HepG2 (cell line): ENCODE results near the gene NUCB1. TPM values are rescaled to one million over a fixed set of nuclear protein-coding genes. Genes with fewer than 3 reads are reported as not detected.

Source experiments
- CBX1 ChIP-seq: IDR thresholded peaks from one replicate; pipeline ENCODE4 v1.6.1; 2016; ENCODE audit warnings: antibody characterized with exemption, low read depth
- DNMT1 ChIP-seq: sonication (generic); formaldehyde crosslinking; IDR thresholded peaks from 2 replicates; pipeline ENCODE4 v1.5.1; 2020; ENCODE audit warnings: mild to moderate bottlenecking, missing genetic modification reagents
- DR1 ChIP-seq: sonication (generic); formaldehyde crosslinking; IDR thresholded peaks from 2 replicates; pipeline ENCODE4 v1.8.0; 2021; ENCODE audit warnings: mild to moderate bottlenecking, missing genetic modification reagents, inconsistent platforms
- EEA1 ChIP-seq: sonication (generic); formaldehyde crosslinking; IDR thresholded peaks from 2 replicates; pipeline ENCODE4 v1.5.1; 2020; ENCODE audit warnings: mild to moderate bottlenecking, missing genetic modification reagents, borderline replicate concordance
- GABPB1 ChIP-seq: IDR thresholded peaks from 2 replicates; pipeline ENCODE4 v1.6.1; 2016; ENCODE audit warnings: mild to moderate bottlenecking, missing genetic modification reagents, moderate library complexity, missing compliant biosample characterization
- IKZF1 ChIP-seq: fragments of 450-650 bp; IDR thresholded peaks from 2 replicates; pipeline ENCODE4 v1.7.1; 2016
- JDP2 ChIP-seq: sonication (generic); formaldehyde crosslinking; IDR thresholded peaks from 2 replicates; pipeline ENCODE4 v1.8.1; 2022; ENCODE audit warnings: missing genetic modification reagents, borderline replicate concordance
- KLF6 ChIP-seq: IDR thresholded peaks from 2 replicates; pipeline ENCODE4 v1.8.0; 2016; ENCODE audit warnings: missing biosample characterization, missing genetic modification reagents
- MATR3 ChIP-seq: sonication (generic); formaldehyde crosslinking; IDR thresholded peaks from 2 replicates; pipeline ENCODE4 v1.4.0; 2020; ENCODE audit warnings: missing genetic modification reagents
- MXD3 ChIP-seq: IDR thresholded peaks from 2 replicates; pipeline ENCODE4 v1.6.1; 2016; ENCODE audit warnings: mild to moderate bottlenecking, missing biosample characterization, missing genetic modification reagents
- MXD4 ChIP-seq: IDR thresholded peaks from 2 replicates; pipeline ENCODE4 v1.6.1; 2016; ENCODE audit warnings: mild to moderate bottlenecking, missing biosample characterization, missing genetic modification reagents
- PREB ChIP-seq: sonication (generic); formaldehyde crosslinking; IDR thresholded peaks from 2 replicates; pipeline ENCODE4 v1.4.0; 2020; ENCODE audit warnings: missing genetic modification reagents
- RBM22 ChIP-seq: fragments of 200-400 bp; formaldehyde crosslinking; optimal IDR thresholded peaks from 2 replicates; pipeline ENCODE3; 2017; ENCODE audit warnings: mild to moderate bottlenecking, low read length, moderate library complexity
- SATB2 ChIP-seq: sonication (generic); formaldehyde crosslinking; IDR thresholded peaks from 2 replicates; pipeline ENCODE4 v1.5.0; 2020; ENCODE audit warnings: missing genetic modification reagents
- ZBTB14 ChIP-seq: sonication (generic); formaldehyde crosslinking; IDR thresholded peaks from 2 replicates; pipeline ENCODE4 v1.4.0; 2020; ENCODE audit warnings: missing genetic modification reagents
- ZBTB37 ChIP-seq: sonication (generic); formaldehyde crosslinking; IDR thresholded peaks from 2 replicates; pipeline ENCODE4 v1.4.0; 2020; ENCODE audit warnings: mild to moderate bottlenecking, missing genetic modification reagents
- ZKSCAN1 ChIP-seq: fragments of 150-350 bp; IDR thresholded peaks from 2 replicates; pipeline ENCODE4 v1.6.1; 2014; ENCODE audit warnings: low read length
- ZNF160 ChIP-seq: sonication (generic); formaldehyde crosslinking; IDR thresholded peaks from 2 replicates; pipeline ENCODE4 v1.8.0; 2022; ENCODE audit warnings: mild to moderate bottlenecking, inconsistent platforms, missing genetic modification reagents
- ZNF205 ChIP-seq: IDR thresholded peaks from 2 replicates; pipeline ENCODE4 v1.6.1; 2018; ENCODE audit warnings: missing biosample characterization, missing genetic modification reagents
- ZNF367 ChIP-seq: sonication (generic); formaldehyde crosslinking; IDR thresholded peaks from 2 replicates; pipeline ENCODE4 v1.4.0; 2020; ENCODE audit warnings: missing genetic modification reagents, borderline replicate concordance
- ZNF501 ChIP-seq: sonication (generic); formaldehyde crosslinking; IDR thresholded peaks from 2 replicates; pipeline ENCODE4 v1.5.1; 2020; ENCODE audit warnings: mild to moderate bottlenecking, moderate library complexity, missing genetic modification reagents
- ZNF503 ChIP-seq: sonication (generic); formaldehyde crosslinking; IDR thresholded peaks from 2 replicates; pipeline ENCODE4 v1.4.0; 2020; ENCODE audit warnings: missing genetic modification reagents
- ZNF691 ChIP-seq: sonication (generic); formaldehyde crosslinking; IDR thresholded peaks from 2 replicates; pipeline ENCODE4 v1.4.0; 2020; ENCODE audit warnings: missing genetic modification reagents, low read depth, mild to moderate bottlenecking, borderline replicate concordance
- ZSCAN31 ChIP-seq: sonication (generic); formaldehyde crosslinking; IDR thresholded peaks from 2 replicates; pipeline ENCODE4 v1.5.0; 2020; ENCODE audit warnings: low read depth, mild to moderate bottlenecking, missing genetic modification reagents
- polyA plus RNA-seq, 8 experiments: library from polyadenylated mRNA; depleted of rRNA in 3 of 8; stranded (reverse) in 7 of 8; unstranded in 1 of 8; fragments of >200 nt; fragmentation: Illumina TruSeq in 4 of 8; extraction: Trizol in 4 of 8; gene quantifications; 2 replicates each; pipeline versions ENCODE4 v1.2.1 to v1.2.3, GENCODE V29; 2011 to 2016; ENCODE audit warnings: low read depth in 4 of 8, missing spikeins in 1 of 8, mixed read lengths in 1 of 8; ENCODE audit not compliant: insufficient read depth in 1 of 8
- total RNA-seq, 5 experiments: library from RNA; depleted of rRNA; stranded (reverse); fragments of >200 nt; fragmentation: Illumina TruSeq; extraction: Trizol; gene quantifications; 2 replicates each; pipeline ENCODE4 v1.2.3, GENCODE V29; 2016; ENCODE audit warnings: low read depth in 1 of 5

Gene NUCB1
- total and polyA plus RNA-seq, 2 of the 13 experiments (the other 11 are each of a cell fraction or from before 2014, with no cell fraction given), result 82.3 to 106 TPM

GRCh38 chr19:48967346-48968178 lies 67.5 kb downstream of the NUCB1 start (continued):
- TF ChIP-seq RBM22 (peak; percentile 99), MXD3 (CRISPR knock-in tag) (no peak), ZNF691 (CRISPR knock-in tag) (no peak), SATB2 (CRISPR knock-in tag) (no peak; the same call in 1 of the 2 replicates), ZBTB37 (CRISPR knock-in tag) (no peak), KLF6 (CRISPR knock-in tag) (peak; percentile 30; the same call in 1 of the 2 replicates), DR1 (CRISPR knock-in tag) (0 out of 2 replicates have a peak, but pooled peaks have one; percentile 44), GABPB1 (CRISPR knock-in tag) (peak; percentile 42), ZNF205 (CRISPR knock-in tag) (no peak), ZNF503 (peak; percentile 69; the same call in 1 of the 2 replicates), MXD4 (CRISPR knock-in tag) (no peak), JDP2 (peak; percentile 20; the same call in 1 of the 2 replicates), CBX1 (no peak), ZNF501 (no peak), ZNF367 (CRISPR knock-in tag) (no peak), DNMT1 (CRISPR knock-in tag) (0 out of 2 replicates have a peak, but pooled peaks have one; percentile 56), PREB (CRISPR knock-in tag) (no peak), ZKSCAN1 (no peak), ZNF160 (no peak), MATR3 (CRISPR knock-in tag) (no peak), ZSCAN31 (CRISPR knock-in tag) (no peak; the same call in 1 of the 2 replicates), EEA1 (peak; percentile 33; the same call in 1 of the 2 replicates), ZBTB14 (no peak), IKZF1 (no peak)
